Kidney (tissue), 14 donors: ENCODE results near the gene PRELP. TPM values are rescaled to one million over a fixed set of nuclear protein-coding genes. Genes with fewer than 3 reads are reported as not detected.
A peak's percentile ranks its signal among the peaks of the same experiment; 100 is the strongest.
"Not testable (repeated sequence)": the region's sequence is repeated elsewhere in the genome, so short reads cannot be mapped to it uniquely, and the experiment has no call there.

Experiments
- DNase-seq, 5 donors: peaks; one replicate each; pipeline ENCODE4 v3.0.0-alpha.2; 2013 to 2020
- FAIRE-seq: peaks from 2 replicates; lab custom pipeline; 2012; peaks lifted over from hg19 to GRCh38; lab: Jason Lieb, UNC
- H3K27ac ChIP-seq, 2 donors: one replicate each; pipeline ENCODE4 v1.7.0; 2013; ENCODE audit warnings: low read depth in 2 of 2, low read length in 2 of 2, inconsistent platforms in 1 of 2
- H3K27me3 ChIP-seq: one replicate; pipeline ENCODE4 v1.7.1; 2013; ENCODE audit warnings: low read length, inconsistent platforms; ENCODE audit not compliant: control insufficient read depth, insufficient read depth
- H3K36me3 ChIP-seq, 3 donors: one replicate each; pipeline versions ENCODE4 v1.7.0 to v1.7.1; 2013; ENCODE audit warnings: low read length in 3 of 3, control low read depth in 1 of 3, inconsistent platforms in 1 of 3; ENCODE audit not compliant: insufficient read depth in 3 of 3, control insufficient read depth in 2 of 3
- H3K4me1 ChIP-seq, 3 donors: one replicate each; pipeline versions ENCODE4 v1.7.0 to v1.7.1; 2013; ENCODE audit warnings: low read length in 3 of 3, inconsistent platforms in 1 of 3, low read depth in 1 of 3; ENCODE audit not compliant: control insufficient read depth in 2 of 3, insufficient read depth in 2 of 3
- H3K4me3 ChIP-seq, 3 donors: one replicate each; pipeline versions ENCODE4 v1.7.0 to v1.8.1; 2013; ENCODE audit warnings: low read length in 3 of 3, control low read depth in 1 of 3, inconsistent platforms in 1 of 3
- H3K9ac ChIP-seq, 3 donors: one replicate each; pipeline versions ENCODE4 v1.7.0 to v1.7.1; 2013; ENCODE audit warnings: low read length in 3 of 3, control low read depth in 1 of 3, inconsistent platforms in 1 of 3
- H3K9me3 ChIP-seq, 3 donors: one replicate each; pipeline versions ENCODE4 v1.7.0 to v1.7.1; 2013; ENCODE audit warnings: low read length in 3 of 3, control low read depth in 1 of 3, inconsistent platforms in 1 of 3; ENCODE audit not compliant: control insufficient read depth in 2 of 3, insufficient read depth in 1 of 3
- CTCF ChIP-seq: IDR thresholded peaks from 3 replicates; pipeline ENCODE4 v1.5.1; 2012; ENCODE audit warnings: mild to moderate bottlenecking, moderate library complexity, borderline replicate concordance; ENCODE audit not compliant: insufficient read depth; ENCODE audit errors: extremely low read depth
- intact Hi-C: fragments of 100-400 bp; cut with DNase I; formaldehyde crosslinking; loops from one replicate; pipeline ENCODE4 v1.11.1; 2022
- polyA plus RNA-seq: library from polyadenylated mRNA; stranded (reverse); fragments of 350-450 nt; fragmentation: Illumina TruSeq; extraction: RNeasy Lipid Tissue Mini Kit (QIAGEN cat#74804); gene quantifications from one replicate; pipeline ENCODE4 v1.2.3, GENCODE V29; 2014; ENCODE audit warnings: low read depth, low replicate concordance; ENCODE audit not compliant: insufficient read depth
- total RNA-seq: library from RNA; stranded (reverse); fragmentation: NEBNext Ultra II Directional; extraction: Animal tissue kit (Norgen Biotek cat#: 25700); gene quantifications from one replicate; pipeline ENCODE4 v1.2.1, GENCODE V29; 2021
- donor health status: control.
- donor health status: control.
- donor health status: control.
- donor health status: control.
- donor health status: control.
- donor health status: DM: yes; HTN: yes; CAD: no.
- donor health status: Normal renal cell carcinoma (clear cell type).

Gene PRELP
- total and polyA plus RNA-seq, 2 donors from 2014 or later, result 9.5 to 24.5 TPM

DNA sequence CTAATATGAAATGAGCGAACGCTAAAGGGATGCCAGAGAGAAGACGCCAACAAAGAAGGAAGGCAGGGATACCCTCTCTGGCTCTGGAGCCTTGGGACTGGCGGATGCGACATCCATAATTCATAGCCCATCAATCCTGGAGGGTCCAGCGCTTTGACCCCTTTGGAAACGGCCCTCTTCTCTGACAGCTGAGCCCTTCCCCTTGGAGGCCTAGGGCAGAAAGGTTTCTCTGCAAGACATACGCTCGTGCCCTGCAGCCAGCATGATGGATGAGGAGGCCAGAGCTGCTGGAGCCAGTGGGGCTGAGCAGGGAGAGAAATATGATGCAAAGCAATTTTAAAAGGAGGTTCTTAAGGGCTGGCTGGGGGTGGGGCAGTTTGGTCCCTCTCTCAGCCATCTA, 40.6 kb downstream of the PRELP start:
- Histone ChIP-seq H3K9me3 (no peaks in the 10 kb centered on the region), H3K27me3 (no peaks in the 10 kb centered on the region), H3K9ac (no peak overlapping the region), H3K4me3 (no peak overlapping the region), H3K4me1 (peaks cover 0 to 5% (median 0%) of the 10 kb centered on the region in 3 donors), H3K36me3 (no peaks in the 10 kb centered on the region), H3K27ac (no peak overlapping the region)
- DNase-seq (no peak), FAIRE-seq (no peak)
- TF ChIP-seq CTCF, result no peak
- intact Hi-C loops, result no loop called here

DNA sequence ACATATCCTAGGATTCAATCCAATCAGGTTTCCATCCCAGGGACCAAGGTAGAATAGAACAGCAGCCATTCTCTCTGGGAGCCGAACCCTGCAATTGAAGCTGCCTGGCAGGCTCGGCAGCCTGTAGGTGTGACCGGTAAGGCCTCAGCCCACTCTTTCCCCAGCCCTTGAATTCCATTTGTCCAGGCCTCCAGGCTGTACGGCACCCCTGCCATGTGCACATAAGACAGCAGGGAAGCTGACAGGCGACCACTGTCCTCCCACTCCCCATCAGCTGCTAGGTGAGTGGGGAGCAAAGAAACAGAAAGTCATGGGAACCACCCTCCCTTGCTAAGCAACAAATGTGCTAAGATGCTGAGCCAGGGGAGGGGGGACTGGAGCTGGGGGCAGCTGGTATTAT, 41.3 kb downstream of the PRELP start:
- Histone ChIP-seq H3K4me1 (peaks cover 0 to 5% (median 0%) of the 10 kb centered on the region in 3 donors), H3K27me3 (no peaks in the 10 kb centered on the region), H3K9ac (no peak overlapping the region), H3K36me3 (no peaks in the 10 kb centered on the region), H3K9me3 (no peaks in the 10 kb centered on the region), H3K4me3 (no peak overlapping the region), H3K27ac (no peak overlapping the region)
- intact Hi-C loops, result no loop called here
- FAIRE-seq, result no peak
- TF ChIP-seq CTCF, result no peak
- peak in 1 of 5 donors; percentile 37 for DNase-seq

DNA sequence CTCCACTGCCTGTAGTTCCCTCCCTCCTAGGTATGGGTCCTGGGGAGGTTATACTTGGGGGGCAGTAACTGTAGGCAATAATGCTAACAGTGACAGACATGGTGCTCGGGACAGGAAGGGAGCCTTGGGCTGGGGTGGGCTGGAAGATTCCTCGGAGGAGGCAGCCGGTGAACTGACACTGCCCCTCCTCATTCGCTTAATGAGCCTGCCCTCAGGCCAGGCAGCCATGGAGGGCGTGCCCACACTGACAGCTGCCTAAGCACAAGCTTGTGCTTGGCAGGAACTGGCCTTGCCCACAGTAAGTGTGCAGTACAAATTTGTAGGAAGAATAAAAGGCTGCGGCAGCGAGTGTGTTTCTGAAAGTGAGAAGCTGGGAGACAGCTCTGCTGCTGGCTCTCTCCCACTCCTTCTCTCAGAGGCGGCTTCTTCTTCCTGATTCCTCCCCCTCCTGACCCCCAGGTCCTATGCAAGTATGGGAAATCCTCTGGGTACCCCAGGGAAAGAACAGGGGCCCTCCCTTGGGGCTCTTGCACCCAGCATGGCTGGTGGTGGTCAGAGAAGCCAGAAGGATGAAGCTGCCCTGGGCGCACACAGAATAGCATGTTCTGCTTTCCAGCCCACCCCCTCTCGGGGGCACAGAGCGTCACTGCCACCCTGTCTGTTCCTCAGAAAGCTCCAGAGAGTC, 42.0 kb downstream of the PRELP start:
- Histone ChIP-seq H3K4me1 (peaks cover 0 to 3% (median 0%) of the 10 kb centered on the region in 3 donors), H3K9me3 (no peaks in the 10 kb centered on the region), H3K4me3 (no peak overlapping the region), H3K27ac (no peak overlapping the region), H3K9ac (no peak overlapping the region), H3K36me3 (no peaks in the 10 kb centered on the region), H3K27me3 (no peaks in the 10 kb centered on the region)
- FAIRE-seq, result no peak
- intact Hi-C loops, result no loop called here
- no peak for TF ChIP-seq CTCF
- no peak for DNase-seq

DNA sequence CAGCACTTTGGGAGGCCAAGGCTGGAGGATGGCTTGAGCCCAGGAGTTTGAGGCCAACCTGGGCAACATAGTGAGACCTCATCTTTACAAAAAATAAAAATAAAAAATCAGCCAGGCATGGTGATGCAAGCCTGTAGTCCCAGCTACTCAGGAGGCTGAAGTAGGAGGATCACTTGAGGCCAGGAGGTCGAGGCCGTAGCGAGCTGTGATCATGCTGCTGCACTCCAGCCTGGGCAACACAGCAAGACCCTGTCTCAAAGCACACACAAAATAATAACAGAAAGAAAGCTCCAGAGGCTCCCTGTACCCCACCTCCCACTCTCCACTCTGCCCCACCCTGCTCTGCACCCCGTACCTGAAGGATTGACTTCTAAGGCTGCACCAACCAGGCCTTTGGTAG, 42.5 kb downstream of the PRELP start:
- not testable (repeated sequence) for H3K27ac ChIP-seq, H3K4me1 ChIP-seq, FAIRE-seq

More for the DNA sequence above, 42.5 kb downstream of the PRELP start:
- H3K9me3 ChIP-seq, H3K36me3 ChIP-seq, H3K4me3 ChIP-seq, DNase-seq, H3K9ac ChIP-seq, intact Hi-C loops, H3K27me3 ChIP-seq: not testable (repeated sequence)
